Activated CD8-positive, alpha-beta memory T cell treated with anti-CD3 and anti-CD28 coated beads for 24 hours (primary cell): ENCODE results near the gene DDX10.
"Not testable (repeated sequence)": the region's sequence is repeated elsewhere in the genome, so short reads cannot be mapped to it uniquely, and the experiment has no call there.

Experiments used
- DNase-seq: peaks from one replicate; pipeline ENCODE4 v3.0.0-alpha.2; 2020

DDX10 gene

DNA sequence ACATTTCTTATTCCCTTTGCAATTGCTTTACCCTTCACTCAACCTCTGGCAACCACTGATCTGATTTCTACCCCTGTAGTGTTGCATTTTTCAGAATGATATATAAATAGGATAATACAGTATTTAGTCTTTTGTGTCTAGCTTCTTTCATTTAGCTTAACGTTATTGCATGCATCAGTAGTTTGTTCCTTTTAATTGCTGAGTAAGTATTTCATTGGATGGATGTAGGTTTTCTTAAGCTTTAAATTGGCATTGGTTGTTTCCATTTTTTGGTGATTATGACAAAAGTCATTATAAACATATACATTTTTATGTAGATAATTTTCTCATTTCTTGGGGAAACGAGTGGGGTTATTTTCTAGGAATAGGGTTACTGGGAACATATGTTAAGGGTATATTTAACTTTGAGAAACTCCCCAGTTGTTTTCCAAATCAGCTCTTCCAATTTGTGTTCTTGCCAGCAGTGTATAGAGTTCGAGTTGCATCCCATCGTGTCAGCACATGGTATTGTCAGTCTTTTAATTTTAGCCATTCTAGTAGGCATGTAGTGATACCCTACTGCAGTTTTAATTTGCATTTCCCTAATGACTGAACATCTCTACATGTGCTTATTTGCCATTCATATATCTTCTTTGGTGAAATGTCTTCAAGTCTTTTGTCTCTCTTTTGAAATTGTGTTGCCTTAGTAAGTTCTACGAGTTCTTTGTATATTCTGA, 60.3 kb downstream of the DDX10 start:
- no peak for DNase-seq

DNA sequence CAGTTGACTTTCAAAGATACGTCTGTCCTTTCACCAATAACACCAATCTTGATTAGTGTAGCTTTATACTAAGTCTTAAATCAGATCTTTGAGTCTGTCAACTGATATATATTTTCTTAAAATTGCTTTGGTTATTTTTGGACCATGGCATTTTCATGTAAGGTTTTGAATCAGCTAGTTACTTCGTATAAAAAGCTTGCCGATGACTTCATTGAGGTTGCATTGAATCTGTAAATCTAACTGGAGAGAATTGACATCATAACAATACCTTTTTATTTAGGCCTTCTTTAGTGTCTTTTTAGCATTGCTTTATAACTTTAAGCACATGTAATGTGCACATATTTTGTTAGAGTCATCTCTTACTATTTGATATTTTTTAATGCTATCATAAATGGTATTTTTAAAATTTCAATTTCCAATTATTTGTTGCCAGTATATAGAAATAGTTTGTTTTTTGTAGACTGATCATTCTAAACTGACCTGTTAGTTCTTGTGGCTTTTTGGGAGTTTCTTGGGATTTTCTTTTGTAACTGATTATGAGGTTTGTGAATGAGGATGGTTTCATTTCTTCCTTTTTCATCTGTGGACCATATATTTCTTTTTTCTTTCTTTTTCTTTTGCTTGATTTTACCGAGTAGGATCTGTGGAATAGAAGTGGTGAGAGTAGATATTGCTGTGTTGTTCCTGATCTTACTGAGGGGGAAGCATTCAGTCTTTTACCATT, 61.4 kb downstream of the DDX10 start:
- no peak for DNase-seq

DNA sequence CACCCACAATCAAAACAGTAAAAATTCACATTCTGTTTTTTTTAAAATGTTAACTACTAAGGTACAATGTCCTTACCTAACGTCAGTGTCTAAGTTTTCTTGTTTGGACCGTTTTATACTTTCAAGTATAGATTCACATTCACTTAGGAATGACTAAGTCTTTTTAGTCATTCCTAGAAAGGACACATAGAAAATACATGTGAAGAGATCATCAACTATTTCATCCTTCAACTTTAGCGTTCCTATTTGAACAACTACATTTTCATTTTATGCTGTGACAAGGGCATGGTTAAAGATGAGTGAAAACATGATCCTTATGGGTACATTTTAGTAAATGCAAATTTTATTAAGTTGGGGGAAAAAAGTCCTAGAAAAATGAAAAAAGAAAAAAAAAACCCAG, 62.8 kb downstream of the DDX10 start:
- DNase-seq: no peak

DNA sequence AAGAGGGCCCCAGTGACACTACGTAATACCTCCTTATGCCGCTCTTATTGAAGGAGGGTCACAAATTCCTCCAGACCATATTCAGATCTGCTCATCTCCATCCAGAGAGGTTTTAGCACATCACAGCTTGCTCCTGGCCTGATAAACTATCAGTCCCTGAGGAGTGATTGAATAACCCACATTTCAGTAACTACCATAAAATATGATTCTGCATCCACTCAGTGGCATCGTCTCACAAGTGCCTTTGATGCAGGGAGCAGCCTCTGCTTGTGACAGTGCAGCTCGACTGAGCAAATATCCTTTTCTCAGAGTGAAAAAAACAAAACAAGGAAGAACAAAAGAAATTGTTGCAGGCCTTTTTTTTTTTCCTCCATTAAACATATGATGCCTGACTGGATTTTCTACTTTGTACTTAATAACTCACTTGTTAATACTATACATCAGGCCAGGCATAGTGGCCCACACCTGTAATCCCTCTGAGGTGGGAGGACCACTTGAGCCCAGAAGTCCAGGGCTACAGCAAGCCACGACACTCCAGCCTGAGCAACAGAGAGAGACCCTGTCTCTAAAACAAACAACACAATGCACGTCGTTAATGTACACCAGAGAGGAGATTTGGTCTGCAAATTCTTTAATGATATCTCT, 64.5 kb downstream of the DDX10 start:
- no peak for DNase-seq

DNA sequence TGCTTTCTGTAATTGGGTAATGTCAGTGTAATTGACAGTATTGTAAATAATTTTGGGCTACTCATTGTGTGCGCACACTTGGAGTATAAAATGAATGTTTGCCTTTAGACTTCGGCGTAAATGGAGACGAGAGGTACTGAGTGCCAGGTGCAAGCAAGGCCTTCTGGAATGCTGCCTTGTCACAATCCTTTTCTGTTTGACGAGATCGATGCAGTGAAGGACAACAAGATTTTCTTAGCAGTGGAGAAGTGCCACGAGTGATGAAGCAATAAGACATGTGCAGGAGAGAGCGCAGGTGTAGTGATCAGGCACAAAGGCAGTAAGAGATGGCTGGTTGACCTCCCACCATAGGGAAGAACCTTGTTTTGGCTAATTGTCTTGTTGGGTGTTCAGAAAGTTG, 67.5 kb downstream of the DDX10 start:
- no peak for DNase-seq

DNA sequence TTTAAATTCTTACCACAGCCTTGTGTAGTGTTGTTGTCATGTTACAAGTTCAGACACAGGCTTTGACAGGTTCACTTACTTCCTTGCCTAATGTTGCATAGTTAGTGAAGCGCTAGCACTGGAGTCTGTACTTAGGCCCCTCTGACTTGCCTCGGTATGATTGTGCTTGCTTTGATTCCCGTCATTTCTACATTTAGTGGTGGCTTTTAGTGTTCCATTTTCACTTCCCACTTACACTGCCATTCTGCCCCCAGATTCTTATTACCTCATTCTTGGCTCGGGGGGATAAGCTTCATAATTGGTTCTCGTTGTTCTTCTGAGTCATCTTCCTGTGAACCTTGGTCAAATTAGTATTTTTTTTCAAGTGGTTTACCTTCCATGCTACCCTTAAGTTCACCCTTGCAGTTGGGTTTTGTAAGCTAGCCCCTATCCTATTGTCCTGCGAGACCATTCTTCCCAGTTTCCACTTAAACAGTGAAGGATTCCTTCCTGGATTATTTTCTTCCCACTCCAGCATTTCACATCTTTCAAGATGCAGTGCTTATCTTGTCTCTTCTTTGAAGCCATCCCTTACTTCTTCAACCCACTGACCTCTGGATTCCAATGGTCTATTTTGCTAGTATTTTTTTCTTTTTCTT, 68.7 kb downstream of the DDX10 start:
- DNase-seq: peak; percentile 60

DNA sequence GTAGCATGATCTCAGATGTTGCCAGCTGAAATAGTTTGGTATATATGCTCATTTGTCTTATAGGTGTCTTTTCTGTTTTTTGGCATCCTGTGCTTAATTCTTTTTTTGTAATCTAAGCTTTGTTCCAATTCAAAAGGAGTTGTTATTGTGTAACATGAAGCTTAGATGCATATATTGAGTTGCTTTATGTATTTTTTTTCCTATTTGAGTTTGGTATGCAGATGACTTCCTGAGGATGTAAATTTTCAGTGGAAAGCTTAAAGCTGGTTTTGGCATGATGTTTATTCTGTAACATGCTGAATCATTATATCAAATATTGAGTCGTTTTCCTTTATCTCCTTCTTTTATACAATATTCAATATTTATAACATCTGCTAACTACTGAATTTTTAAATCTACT, 69.4 kb downstream of the DDX10 start:
- DNase-seq: no peak

DNA sequence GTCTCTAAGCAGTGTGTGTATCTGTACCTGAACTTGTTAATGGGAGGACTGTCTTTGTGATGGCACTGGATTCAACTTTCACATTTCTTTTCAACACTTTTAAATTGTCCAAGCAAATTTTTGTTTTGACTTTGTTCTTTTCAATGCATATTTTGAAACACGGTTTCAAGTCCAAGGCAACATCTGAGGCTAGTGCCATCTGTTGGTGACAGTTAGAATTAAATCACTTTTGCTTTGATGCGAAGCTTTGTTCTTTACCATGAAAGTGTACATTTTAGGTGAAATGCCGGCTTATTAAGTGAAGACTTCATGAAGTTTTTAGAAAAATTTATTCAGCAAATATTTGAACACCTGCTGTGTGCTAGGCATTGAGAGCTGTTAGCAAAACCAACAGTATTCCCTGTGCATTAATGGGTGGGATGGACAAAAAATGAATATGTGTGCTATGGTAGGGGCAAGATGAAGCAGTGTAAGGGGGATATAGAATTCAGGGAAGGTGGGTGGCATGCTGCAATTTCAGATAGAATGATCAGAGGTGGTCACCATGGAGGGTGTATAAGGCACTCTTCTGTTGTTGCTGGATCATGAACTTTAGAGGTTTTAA, 70.2 kb downstream of the DDX10 start:
- DNase-seq: no peak

DNA sequence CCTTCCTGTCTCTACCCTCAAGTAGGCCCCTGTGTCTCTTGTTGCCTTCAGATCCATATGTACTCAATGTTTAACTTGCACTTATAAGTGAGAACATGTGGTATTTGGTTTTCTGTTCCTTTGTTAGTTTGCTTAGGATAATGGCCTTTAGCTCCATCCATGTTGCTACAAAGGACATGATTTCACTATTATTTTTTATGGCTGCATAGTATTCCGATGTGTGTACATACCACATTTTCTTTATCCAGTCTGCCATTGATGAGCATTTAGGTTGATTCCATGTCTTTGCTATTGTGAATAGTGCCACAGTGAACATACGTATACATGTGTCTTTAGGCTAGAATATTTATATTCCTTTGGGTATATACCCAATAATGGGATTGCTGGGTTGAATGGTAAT, 75.3 kb downstream of the DDX10 start:
- DNase-seq: not testable (repeated sequence)

DNA sequence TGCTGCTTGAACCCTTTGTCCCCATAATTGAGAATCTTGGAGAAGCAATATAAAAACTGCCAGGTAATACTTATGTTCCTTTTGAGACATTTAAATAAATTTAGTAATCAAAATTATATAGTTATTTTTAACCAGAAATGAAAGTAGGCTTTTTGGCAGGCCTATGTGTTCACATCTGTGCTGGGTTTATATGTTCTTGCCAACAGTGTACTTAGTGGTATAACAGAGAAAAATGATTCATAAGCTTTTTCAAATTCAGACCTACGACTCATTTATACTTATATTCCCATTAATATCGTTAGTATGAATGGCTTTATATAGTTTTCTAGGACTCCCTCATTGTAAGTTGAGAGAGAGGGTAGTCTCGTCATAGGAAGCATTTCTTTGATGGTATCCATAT, 79.0 kb downstream of the DDX10 start:
- no peak for DNase-seq

DNA sequence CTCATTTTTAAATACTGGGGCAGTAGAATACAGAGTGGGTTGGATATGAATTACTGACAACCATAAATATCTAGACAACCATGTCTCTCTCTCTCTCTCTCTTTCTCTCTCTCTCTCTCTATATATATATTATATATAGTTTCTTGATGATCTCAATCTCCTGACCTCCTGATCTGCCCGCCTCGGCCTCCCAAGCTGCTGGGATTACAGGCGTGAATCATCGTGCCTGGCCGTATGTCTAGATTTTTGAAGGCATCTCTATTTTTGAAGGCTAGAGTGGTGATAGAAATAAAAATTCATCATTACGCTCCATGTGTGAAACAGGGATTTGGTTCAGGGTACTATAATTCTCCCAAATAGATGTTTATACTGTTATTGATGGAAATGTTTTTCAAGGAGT, 84.1 kb downstream of the DDX10 start:
- no peak for DNase-seq

DNA sequence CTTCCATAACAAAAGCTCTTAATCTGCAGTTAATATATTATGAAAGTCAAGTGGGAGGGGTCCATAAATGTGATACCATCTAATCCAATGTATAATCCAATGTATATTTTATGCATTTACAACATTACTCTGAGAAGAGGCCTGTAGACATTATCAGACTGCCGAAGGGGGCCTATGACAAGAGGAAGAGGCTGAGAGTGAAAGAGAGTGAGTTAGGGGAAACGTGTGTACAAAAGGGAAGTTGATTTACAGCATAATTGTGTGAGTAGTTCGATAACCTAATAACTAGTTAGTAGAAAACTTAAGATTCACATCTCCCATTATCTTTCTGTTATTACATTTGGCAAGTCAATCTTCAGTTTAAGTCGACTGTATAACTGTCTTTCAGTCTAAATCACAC, 86.6 kb downstream of the DDX10 start:
- DNase-seq: no peak

DNA sequence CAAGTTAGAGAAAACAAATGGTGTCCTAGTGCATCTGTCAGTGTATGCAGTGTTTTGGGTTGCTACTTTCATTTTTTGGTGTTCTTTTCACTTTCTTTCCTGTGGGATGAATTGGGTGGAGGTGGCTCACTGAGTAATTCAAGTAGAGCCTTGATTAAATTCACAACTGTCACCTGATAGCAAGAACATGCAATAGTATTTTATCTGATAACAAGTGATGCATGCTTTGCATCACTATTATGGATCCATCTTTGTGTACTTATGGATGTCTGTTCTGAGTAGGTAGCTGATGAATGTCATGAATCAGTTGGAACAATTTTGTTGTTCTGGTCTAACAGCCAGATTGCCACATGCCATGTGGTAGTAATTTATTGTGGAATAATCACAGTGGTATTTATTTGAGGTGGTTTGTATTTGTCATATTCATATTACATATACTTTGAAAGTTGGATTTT, 87.5 kb downstream of the DDX10 start:
- no peak for DNase-seq

DNA sequence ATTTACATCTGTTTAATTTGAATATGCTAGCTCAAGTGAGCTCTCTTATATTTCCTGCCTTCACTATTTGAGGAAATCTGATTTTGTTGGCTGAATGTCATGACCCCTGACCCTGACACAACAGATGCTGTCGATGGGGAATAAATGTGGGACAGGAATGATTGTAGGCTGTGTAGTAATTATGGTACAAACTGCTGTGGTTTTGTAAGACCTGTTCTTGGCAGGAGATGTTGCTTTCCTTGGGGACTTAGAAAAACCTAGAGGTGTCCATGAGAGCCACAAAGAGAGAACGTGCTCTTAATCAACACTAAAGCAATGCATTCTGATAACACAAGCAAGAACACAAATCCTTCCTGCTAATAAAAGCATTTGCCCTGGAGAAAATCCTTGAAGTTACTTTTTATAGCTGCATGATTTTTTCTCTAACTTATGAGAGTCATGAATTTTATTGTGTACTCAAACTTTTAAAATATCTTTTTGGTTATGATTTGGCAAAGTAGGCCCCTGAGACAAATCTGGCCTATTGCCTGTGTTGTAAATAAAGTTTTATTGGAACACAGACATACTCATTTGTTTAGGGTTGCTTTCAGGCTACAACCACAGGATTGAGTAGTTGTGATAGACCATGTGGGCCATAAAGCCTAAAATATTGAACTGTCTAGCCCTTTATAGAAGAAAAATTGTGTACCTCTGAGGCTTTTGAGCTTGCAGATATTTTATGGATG, 90.2 kb downstream of the DDX10 start:
- DNase-seq: no peak

DNA sequence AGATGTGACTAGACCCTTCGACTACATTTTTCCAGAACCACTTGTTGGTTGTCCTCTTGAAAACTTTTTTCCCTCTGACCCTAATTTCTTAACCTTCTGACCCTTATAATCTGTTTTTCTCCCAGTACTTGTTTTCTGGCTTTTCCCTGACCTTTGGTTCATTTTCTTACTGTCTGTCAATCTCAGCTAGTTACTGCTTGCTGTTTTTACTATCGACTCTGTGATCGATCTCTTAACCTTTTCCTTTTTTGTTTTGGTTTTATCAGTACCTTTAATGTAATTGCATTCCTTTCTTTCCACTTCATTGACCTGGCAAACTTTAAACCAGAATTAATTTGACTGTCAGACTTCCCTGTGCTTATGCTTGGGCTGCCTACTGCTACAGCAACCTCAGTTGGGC, 92.8 kb downstream of the DDX10 start:
- no peak for DNase-seq

DNA sequence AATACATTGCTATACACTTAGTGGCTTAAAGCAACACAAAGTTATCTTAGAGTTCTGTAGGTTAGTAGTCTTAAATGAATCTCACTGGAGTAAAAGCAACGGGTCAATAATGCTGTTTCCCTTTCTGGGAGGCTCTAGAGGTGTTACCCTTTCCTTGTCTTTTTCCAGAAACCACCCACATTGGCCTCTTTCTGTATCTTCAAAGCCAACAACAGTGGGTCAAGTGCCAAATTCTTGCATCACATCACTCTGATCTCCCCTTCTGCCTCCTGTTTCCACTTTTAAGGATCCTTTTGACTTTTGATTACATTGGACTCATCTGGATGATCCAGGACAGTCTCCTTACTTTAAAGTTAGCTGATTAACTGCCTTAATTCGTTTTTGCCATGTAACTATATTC, 93.6 kb downstream of the DDX10 start:
- no peak for DNase-seq

DNA sequence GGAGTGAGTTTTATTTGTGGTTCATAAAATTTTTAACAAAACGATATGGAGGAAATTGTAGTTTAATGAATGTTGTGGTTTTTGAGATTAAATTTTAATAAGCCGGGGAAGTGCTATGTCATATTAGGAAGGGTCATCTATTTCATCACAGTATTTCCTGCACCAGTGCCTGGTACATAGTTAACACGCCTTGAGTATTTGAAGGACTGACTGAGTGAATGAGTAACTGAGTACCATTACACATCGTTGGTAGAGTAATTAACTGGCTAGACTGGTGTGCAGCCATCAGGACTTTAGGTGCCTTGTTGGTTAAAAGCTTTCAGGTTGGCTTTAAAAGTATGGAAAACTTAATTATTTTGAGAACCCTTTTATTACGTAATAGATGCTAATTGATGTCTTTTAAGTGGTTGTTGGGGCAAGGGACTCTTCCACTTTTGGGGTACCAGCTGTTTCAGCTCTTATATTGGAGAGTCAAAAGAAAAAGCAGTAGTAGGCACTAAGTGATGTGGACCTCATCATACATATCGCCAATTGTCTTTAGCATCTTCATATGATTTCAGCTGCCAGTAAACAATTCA, 101.8 kb downstream of the DDX10 start:
- no peak for DNase-seq

DNA sequence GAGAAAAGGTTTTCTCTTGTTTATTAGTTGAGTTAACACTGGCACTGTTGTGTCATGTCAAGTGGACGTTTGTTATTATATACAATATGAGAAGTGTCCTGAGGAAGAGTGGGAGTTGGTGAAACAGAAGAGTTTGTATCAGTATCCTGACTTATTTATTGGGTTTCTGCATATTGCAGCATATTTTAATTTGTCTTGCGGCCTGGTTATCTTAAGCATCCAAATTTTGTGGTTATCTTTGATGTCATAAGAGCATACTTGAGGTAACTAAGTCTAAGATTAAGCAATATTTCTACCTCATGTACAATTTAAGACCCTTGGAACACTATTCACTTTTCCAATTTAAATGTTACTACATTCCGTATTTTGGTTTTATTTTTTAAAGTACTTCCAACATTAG, 103.5 kb downstream of the DDX10 start:
- no peak for DNase-seq

DNA sequence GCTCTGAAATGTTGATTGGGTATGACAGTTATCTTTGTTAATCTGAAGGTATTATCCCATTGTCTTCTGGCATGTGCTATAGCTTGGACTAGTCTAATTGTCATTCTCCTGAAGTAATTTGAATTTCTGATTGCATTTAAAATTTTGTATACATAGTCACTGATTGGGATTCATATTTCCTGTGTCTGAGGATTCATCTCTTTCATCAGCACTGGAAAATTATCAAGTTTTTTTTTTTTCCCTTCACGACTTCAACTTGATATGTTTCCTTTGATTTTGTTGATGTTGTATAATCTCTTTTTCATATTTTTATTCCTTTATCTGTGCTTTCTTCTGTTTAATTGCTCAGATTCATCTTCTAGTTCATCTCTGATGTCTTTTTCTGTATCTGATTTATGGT, 104.1 kb downstream of the DDX10 start:
- no peak for DNase-seq

DNA sequence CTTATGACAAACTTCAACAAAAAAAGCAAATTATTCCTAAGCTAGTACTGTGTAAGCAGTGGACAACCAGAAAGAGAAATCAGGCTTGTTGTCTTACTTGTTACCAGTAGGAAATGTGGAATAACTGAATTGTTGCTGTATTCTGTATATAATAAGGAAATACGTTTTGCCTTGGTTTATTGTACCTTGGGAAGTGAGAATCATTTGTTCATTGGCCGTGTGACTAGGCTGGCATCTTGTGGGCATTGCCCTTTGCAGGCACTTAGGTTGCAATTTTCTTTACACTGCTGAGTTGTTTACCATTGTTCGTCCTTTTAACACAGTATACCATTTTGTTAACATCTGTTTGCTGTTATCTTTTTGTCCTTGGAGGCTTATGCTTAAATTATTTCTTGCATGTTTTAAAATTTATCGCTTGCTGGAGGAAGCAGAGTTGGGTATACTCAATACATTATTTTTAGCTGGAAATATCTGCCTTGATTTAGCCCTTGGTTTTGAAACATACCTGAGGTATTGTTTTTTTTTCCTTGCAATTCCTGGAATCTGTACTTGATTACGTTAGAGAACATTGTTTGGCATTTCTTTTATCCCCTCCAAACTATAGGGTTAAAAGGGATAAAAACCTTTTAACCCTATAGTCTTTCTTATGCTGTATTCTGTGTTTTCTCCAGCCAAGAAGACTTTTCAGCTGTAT, 109.3 kb downstream of the DDX10 start:
- no peak for DNase-seq

DNA sequence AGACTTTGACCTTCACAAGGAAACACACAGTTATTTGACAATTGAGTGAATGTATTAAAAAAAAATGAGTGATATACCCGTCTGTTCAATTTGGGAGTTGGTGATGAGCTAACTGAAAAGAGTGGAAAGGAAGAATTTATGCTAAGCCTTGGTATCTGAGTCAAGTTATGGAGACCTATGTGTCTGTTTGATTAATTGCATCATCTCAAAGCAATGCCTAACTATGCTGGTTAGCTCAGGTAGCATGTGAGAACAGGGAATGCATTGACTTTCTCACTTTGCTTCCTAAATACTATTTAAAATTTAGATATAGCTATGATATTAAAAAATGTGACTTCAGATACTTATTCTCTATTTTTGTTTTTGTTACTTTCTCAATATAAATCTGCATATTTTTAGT, 110.5 kb downstream of the DDX10 start:
- DNase-seq: no peak

DNA sequence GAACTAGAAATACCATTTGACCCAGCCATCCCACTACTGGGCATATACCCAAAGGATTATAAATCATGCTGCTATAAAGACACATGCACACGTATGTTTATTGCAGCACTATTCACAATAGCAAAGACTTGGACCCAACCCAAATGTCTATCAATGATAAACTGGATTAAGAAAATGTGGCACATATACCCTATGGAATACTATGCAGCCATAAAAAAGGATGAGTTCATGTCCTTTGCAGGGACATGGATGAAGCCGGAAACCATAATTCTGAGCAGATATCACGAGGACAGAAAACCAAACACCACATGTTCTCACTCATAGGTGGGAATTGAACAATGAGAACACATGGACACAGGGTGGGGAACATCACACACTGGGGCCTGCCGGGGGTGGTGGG, 114.3 kb downstream of the DDX10 start:
- DNase-seq: not testable (repeated sequence)
